ENCODE data around the gene SH2D4B.

SH2D4B gene

GRCh38 chr10:80492848-80493521 lies 44.7 kb upstream of the SH2D4B start:
- TF ChIP-seq, protein P1, sequence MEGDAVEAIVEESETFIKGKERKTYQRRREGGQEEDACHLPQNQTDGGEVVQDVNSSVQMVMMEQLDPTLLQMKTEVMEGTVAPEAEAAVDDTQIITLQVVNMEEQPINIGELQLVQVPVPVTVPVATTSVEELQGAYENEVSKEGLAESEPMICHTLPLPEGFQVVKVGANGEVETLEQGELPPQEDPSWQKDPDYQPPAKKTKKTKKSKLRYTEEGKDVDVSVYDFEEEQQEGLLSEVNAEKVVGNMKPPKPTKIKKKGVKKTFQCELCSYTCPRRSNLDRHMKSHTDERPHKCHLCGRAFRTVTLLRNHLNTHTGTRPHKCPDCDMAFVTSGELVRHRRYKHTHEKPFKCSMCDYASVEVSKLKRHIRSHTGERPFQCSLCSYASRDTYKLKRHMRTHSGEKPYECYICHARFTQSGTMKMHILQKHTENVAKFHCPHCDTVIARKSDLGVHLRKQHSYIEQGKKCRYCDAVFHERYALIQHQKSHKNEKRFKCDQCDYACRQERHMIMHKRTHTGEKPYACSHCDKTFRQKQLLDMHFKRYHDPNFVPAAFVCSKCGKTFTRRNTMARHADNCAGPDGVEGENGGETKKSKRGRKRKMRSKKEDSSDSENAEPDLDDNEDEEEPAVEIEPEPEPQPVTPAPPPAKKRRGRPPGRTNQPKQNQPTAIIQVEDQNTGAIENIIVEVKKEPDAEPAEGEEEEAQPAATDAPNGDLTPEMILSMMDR (IDR thresholded peaks at IDR 0.05; ENCODE audit: poor library complexity, severe bottlenecking): no peak
- peaks cover 47% of the 10 kb centered on the region for H3K4me1 ChIP-seq (ENCODE audit: insufficient read depth, poor library complexity, severe bottlenecking)
- H3K9me3 ChIP-seq (ENCODE audit: severe bottlenecking): no peaks in the 10 kb centered on the region
- ATAC-seq (ENCODE audit: low read depth) (no peak), DNase-seq (ENCODE audit: low spot score) (no peak)
- H3K4me3 ChIP-seq (ENCODE audit: severe bottlenecking): no peak overlapping the region
- H3K36me3 ChIP-seq (ENCODE audit: low read depth): peaks cover 54% of the 10 kb centered on the region
- H3K27me3 ChIP-seq (ENCODE audit: insufficient read depth, poor library complexity, severe bottlenecking): no peaks in the 10 kb centered on the region
- peak overlapping the region; percentile 99 for H3K27ac ChIP-seq (ENCODE audit: poor library complexity, severe bottlenecking)

DNA sequence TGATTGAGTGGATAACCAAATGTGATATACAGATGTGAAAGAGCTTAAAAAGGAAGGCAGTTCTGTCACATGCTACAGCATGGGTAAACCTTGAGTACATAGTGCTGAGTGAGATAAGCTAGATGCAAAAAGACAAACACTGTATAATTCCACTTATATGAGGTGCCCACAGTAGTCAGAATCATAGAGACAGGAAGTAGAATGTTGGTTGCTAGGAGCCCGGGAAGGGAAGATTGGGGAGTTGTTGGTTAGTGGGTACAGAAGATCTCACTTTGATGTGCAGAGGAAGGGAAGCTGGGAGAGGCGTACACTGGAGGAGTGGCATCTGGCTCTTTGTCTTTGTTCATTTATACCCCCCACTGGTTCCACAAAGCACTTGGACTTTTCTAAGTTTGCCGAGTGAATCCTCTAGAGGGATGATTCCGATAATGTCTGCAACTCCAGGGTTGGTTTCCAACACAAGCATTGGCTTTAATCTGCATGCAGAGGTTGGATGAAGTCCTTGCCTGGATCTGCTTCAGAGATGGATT lies 44.1 kb upstream of the SH2D4B start:
- TF ChIP-seq, protein P1 (IDR thresholded peaks at IDR 0.05; ENCODE audit: poor library complexity, severe bottlenecking): no peak
- Histone ChIP-seq H3K4me1 (ENCODE audit: insufficient read depth, poor library complexity, severe bottlenecking) (peaks cover 48% of the 10 kb centered on the region), H3K27me3 (ENCODE audit: insufficient read depth, poor library complexity, severe bottlenecking) (no peaks in the 10 kb centered on the region), H3K36me3 (ENCODE audit: low read depth) (peaks cover 54% of the 10 kb centered on the region), H3K9me3 (ENCODE audit: severe bottlenecking) (no peaks in the 10 kb centered on the region), H3K27ac (ENCODE audit: poor library complexity, severe bottlenecking) (peak overlapping the region; percentile 99), H3K4me3 (ENCODE audit: severe bottlenecking) (no peak overlapping the region)
- DNase-seq (ENCODE audit: low spot score): no peak
- ATAC-seq (ENCODE audit: low read depth): no peak

- Histone ChIP-seq H3K4me3 (ENCODE audit: severe bottlenecking) (no peak overlapping the region), H3K27ac (ENCODE audit: poor library complexity, severe bottlenecking) (peak overlapping the region; percentile 99), H3K27me3 (ENCODE audit: insufficient read depth, poor library complexity, severe bottlenecking) (no peaks in the 10 kb centered on the region), H3K36me3 (ENCODE audit: low read depth) (peaks cover 30% of the 10 kb centered on the region), H3K4me1 (ENCODE audit: insufficient read depth, poor library complexity, severe bottlenecking) (peaks cover 77% of the 10 kb centered on the region), H3K9me3 (ENCODE audit: severe bottlenecking) (no peaks in the 10 kb centered on the region)
- TF ChIP-seq, protein P1 (IDR thresholded peaks at IDR 0.05; ENCODE audit: poor library complexity, severe bottlenecking): no peak
- ATAC-seq (ENCODE audit: low read depth): no peak
- no peak for DNase-seq (ENCODE audit: low spot score)
These were observed 41.0 kb upstream of the SH2D4B start for GRCh38 chr10:80496555-80497172.

DNA sequence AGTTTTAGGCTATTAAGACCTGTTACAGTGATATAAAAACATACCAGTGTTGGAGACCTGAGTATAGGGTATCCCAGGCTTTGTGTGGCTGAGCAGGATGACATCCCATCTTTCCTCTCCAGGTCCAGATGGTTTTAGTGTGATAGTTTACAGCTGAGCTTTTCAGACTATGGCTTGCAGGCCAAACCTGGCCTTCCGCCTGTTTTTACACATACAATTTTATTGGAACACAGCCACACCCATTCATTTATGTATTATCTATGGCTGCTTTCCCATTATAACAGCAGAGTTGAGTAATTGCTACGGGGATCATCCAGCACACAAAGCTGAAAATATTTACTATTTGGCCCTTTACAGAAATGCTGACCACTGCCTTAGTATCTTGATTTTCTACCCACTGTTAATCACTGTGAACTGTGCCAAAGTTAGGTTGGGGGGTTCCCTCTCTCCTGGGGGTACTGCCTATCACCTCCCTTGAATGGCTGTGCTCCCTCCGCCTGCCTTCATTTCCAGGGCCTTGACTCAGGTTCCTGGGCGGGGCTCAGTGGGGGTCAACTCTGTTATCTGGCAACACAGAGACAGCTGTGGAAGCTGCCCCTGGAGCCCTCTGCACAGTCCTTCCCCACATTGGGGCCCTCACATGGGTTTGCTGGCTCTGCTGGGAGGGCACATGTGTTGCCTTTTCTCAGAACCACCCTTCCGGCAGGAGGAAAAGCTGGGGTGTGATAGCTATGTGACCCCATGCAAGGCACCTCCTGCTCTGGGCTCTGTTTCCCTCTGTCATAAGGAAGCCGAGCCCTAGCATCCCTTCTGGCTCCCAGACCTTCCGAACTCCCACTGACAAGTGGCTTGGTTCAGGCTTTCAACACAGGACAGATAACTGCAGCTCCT lies 40.3 kb upstream of the SH2D4B start:
- H3K9me3 ChIP-seq (ENCODE audit: severe bottlenecking): no peaks in the 10 kb centered on the region
- peaks cover 85% of the 10 kb centered on the region for H3K4me1 ChIP-seq (ENCODE audit: insufficient read depth, poor library complexity, severe bottlenecking)
- DNase-seq (ENCODE audit: low spot score) (no peak), ATAC-seq (ENCODE audit: low read depth) (no peak)
- no peak overlapping the region for H3K4me3 ChIP-seq (ENCODE audit: severe bottlenecking)
- peaks cover 24% of the 10 kb centered on the region for H3K36me3 ChIP-seq (ENCODE audit: low read depth)
- peak overlapping the region; percentile 99 for H3K27ac ChIP-seq (ENCODE audit: poor library complexity, severe bottlenecking)
- TF ChIP-seq, protein P1 (IDR thresholded peaks at IDR 0.05; ENCODE audit: poor library complexity, severe bottlenecking): no peak
- H3K27me3 ChIP-seq (ENCODE audit: insufficient read depth, poor library complexity, severe bottlenecking): no peaks in the 10 kb centered on the region

Data from RWPE2 (cell line).